GOT3 (cell line): Measurements from ENCODE around the gene TSPAN10.

Source experiments
- DNase-seq: peaks from one replicate; lab custom pipeline; 2025; ENCODE audit warnings: mixed read lengths; lab: John Stamatoyannopoulos, UW

The TSPAN10 gene

GRCh38 chr17:81687770-81688541, 51.0 kb downstream of the TSPAN10 start:
- no peak for DNase-seq

- DNase-seq, result no peak
Measured at GRCh38 chr17:81688616-81689015, 51.6 kb downstream of the TSPAN10 start.

GRCh38 chr17:81690066-81690465, 53.1 kb downstream of the TSPAN10 start:
- DNase-seq, result no peak

- no peak for DNase-seq
Measured at GRCh38 chr17:81690549-81690948, 53.6 kb downstream of the TSPAN10 start.

GRCh38 chr17:81691196-81691595, 54.2 kb downstream of the TSPAN10 start:
- no peak for DNase-seq

GRCh38 chr17:81691608-81692007, 54.6 kb downstream of the TSPAN10 start:
- DNase-seq, result no peak

GRCh38 chr17:81693509-81694210, 56.7 kb downstream of the TSPAN10 start:
- no peak for DNase-seq

GRCh38 chr17:81694810-81695209, 57.8 kb downstream of the TSPAN10 start:
- no peak for DNase-seq

GRCh38 chr17:81695211-81695610, 58.2 kb downstream of the TSPAN10 start:
- DNase-seq, result no peak

GRCh38 chr17:81695801-81696200, 58.8 kb downstream of the TSPAN10 start:
- no peak for DNase-seq

GRCh38 chr17:81696218-81696941, 59.4 kb downstream of the TSPAN10 start:
- no peak for DNase-seq

- no peak for DNase-seq
Measured at GRCh38 chr17:81697261-81698044, 60.5 kb downstream of the TSPAN10 start.
